Activated CD4-positive, alpha-beta T cell treated with anti-CD3 and anti-CD28 coated beads, Interleukin-10, Interleukin-2, amounts not matched to agents 100 ng/mL and 50 ng/mL, durations not matched to agents 16 hours and 8 hours (primary cell): ENCODE results near the gene ZFX.

Experiments used
- DNase-seq: peaks from one replicate; pipeline ENCODE4 v3.0.0-alpha.2; 2020

The ZFX gene

DNA sequence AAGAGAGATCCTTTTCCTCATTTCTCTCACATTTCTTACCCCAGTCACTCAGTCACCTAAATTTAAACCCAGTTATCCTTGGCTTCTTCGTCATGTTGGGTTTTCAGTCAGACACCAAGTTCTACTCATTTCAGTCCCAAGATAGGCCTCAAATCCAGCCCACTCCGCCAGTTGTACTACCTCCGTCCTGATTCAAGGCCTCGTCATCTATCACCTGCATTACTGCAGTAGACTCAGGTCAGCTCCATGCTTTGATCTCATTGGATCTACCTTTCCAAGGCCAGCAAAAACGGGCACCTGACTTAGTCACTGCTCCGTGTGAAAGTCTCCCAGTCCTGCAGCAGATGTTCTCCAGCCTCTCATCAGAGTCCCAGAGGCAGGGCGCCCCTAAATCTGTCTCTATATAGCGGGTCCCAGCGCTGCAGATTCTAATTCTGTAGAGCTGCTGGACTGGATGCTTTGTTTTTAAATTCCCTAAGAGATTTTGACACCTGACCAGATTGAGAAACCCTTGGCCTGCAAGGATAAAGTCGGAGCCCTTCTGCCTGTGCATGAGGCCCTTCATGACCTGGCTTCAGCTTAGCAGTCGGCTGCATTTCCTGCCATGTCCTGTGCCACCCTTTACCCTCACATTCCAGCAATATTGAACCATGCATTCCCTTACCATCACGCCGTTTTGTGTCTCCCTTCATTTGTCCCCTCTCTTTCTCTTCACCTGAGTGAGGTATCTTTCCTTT, 53.7 kb downstream of the ZFX start:
- peak; percentile 31 for DNase-seq

DNA sequence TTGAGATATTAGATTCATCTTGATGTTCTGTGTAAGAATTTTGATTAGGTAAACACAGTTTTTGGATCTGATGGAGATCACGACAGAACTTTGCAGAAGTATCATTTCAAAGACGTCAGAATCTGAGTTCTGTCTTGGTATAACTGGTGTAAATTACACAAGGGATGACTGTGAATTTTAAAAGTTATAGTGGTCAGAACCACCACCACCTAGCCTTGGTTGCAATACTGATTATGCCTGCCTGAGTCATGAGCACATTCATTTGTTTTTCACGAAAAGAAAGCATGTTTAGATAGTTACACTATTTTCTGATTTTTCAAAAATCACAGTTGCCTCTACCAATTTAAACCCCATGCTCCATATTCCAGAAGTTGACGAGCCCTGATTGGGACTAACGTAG, 54.8 kb downstream of the ZFX start:
- no peak for DNase-seq

- no peak for DNase-seq
Measured at GRCh38 chrX:24204958-24205357, 55.4 kb downstream of the ZFX start.

GRCh38 chrX:24207826-24208225, 58.3 kb downstream of the ZFX start:
- no peak for DNase-seq

DNA sequence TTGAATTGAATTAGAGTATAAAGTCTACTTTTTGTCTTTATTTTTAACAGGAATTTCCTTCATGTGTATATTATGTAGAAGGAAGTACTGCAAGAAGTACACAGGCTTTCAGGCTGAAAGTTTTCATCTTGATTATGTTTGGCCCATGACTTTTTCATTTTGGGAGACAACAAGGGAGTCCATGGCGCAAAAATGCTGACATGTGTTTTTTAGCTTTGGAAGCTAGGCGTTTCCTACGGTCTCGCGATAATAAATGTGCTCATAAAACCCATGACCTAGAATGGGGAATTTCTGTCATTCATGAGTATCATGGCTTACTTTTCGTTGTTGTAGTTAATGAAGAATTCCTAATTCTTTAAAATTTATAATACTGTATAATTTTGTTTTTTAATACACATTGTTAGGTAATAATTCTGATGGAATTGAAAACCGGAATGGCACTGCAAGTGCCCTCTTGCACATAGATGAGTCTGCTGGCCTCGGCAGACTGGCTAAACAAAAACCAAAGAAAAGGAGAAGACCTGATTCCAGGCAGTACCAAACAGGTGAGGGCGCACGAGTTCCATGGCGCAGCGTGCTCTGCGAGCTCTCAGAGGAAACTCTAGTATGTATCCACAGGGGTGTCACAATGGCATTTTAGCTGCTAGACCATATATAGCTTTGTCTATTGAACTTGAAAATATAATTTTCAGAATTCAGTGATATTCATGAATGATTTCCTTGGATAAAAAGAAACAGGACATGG, 59.1 kb downstream of the ZFX start:
- no peak for DNase-seq

DNA sequence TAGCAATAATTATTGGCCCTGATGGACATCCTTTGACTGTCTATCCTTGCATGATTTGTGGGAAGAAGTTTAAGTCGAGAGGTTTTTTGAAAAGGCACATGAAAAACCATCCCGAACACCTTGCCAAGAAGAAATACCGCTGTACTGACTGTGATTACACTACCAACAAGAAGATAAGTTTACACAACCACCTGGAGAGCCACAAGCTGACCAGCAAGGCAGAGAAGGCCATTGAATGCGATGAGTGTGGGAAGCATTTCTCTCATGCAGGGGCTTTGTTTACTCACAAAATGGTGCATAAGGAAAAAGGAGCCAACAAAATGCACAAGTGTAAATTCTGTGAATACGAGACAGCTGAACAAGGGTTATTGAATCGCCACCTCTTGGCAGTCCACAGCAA, 60.7 kb downstream of the ZFX start:
- DNase-seq: no peak

DNA sequence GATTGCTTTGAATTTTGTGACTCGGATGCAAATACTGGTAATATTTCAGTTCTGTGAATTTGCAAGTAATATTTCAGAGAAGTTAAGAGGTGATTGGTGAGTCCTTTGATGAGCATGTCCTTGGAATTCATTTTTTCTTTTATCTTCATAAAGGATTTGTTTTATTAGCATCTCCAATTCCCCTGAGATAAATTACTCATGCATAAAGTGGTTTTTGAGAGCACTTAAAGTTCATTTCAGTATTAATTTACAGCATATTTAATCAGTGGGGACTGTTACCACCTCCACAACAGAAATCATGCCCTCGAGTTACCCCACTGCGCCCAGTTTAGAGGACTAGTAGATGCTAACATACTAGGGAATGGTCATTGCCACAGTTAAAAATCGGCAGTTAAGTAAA, 65.0 kb downstream of the ZFX start:
- DNase-seq: no peak

- no peak for DNase-seq
Measured at GRCh38 chrX:24215272-24215671, 65.7 kb downstream of the ZFX start.

DNA sequence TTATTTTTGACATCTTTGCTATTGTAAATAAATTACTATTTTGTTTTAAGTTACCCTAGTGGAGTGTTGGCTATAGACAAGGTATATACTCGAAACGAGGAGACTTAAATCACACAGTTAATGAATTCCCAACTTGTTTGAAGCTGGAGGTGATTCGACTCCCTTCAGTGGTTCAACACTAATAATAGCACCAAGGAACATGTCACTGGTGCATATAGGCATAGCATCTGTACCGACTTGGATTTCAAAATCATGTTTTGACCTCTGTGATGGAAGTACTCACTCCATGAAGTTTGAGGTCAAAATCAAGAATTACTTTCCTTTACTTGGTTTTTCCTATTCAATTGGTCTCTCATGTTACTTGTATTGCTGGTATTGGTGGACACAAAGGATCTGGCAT, 66.5 kb downstream of the ZFX start:
- no peak for DNase-seq

DNA sequence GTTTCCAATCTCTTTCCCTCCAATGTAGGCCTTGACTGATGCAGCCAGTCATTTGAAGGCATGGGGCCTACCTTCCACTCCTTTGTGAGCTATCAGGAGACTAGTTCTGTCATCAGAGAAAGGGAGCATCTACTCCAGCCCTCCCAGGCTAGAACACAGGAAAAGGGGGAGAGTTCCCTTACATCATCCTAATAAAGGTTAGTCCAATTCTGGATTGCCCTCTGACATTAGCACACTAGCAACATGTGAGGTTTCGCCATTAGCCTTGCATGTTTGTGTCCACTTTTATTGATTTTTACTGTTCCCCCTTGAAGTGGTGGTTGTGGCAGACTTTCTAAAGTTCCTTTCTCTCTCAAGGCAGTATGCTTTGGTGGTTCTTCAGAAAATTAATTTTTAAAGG, 67.3 kb downstream of the ZFX start:
- DNase-seq: no peak

DNA sequence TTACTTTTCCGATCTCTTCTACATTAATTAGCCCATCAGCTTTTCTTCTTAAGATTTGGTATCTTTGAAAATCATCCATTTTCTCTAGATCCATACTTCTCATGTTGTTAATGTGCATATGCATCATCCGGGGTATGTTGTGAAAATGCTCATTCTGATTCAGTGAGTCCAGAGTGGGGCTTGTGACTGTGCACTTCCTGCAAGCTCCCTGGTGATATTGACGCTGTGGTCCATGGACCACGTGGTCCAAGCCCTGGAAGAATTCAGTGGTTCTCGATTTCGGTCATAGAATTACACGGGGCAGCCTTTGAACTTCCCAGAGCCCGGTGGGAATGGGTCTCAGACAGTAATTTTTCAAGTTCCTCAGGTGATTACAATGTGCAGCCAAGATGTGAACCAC, 69.8 kb downstream of the ZFX start:
- DNase-seq: no peak

DNA sequence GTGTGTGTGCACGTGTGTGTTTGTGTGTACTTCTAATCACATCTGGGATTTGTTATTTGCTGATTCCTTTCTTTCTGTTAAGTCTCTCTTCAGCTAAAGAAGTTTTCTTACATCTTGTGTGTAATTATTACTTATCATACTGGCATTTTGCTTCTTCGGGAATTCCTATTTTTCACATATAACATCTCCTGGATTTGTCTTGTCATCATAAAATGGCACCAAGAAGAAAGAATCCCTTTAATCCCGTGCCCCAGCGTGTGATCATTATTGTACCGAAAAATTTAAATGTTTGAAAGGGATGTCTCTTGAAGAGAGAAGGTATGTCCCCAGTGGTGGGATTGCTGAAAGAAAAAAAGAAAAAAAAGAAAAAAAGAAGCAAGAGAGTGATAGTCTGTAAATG, 72.3 kb downstream of the ZFX start:
- no peak for DNase-seq

DNA sequence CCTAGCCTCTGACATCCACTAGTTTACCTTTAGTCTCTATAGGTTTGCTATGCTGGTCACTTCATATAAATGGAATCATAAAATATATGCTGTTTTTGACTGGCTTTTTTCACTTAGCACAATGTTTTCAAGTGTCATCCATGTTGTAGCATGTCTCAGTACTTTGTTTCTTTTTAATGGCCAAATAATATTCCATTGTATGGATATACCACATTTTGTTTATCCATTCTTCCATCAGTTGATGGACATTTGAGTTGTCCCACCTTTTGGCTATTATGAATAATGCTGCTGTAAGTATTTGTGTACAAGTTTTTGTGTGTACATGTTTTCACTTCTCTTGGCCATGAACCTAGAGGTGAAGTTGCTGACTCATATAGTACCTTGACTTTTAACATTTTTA, 75.7 kb downstream of the ZFX start:
- DNase-seq: no peak

DNA sequence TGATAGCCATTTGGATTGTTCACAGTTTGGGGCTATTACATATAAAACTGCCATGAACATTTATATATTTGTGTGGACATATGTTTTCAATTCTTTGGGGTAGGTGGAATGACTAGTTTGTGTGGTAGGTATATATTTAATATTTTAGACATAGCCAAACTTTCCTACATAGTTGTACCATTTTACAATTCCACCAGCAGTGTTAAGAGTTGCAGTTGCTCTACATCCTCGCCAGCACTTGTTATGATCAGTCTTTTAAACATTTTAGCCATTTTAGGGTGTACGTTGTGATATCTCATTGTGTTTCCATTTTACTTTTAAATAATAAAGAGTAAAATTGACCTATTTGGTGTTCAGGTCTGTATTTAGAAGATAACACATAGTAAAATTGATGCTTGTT, 76.6 kb downstream of the ZFX start:
- no peak for DNase-seq

GRCh38 chrX:24228596-24228995, 79.1 kb downstream of the ZFX start:
- no peak for DNase-seq

DNA sequence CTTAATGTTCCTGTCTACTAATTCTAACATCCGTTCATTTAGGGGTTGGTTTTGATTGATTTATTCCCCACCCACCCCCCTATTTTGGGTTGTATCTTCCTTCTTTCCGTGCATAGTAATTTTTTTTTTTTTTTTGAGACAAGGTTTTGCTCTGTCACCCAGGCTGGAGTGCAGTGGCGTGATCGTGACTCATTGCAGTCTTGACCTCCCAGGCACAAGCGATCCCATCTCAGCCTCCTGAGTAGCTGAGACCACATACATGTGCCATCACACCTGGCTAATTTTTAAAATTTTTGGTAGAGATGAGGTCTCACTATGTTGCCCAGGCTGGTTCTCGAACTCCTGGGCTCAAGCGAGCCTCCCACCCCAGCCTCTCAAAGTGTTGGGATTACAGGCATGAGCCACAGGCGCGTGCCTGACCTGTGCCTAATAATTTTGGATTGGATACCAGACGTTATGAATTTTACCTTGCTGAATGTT, 79.9 kb downstream of the ZFX start:
- DNase-seq: no peak

DNA sequence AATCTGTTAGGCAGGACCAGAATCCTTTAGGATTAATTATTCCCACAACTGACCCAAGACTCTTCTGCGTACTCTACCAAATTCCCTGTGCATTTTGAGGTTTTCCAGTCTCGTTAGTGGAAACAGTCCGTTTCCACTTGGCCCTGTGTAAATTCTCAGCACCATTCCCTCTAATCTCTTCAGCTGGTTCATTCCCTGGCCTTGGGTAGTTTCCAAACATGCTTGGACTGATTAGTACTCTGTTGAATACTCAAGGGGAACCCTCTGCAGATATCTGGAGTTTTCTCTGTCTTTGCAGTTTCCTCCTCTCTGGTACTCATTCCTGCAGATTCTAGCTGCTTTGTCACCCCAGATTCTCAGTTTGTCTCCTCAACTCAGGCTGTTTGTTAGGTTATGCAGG, 80.4 kb downstream of the ZFX start:
- DNase-seq: no peak

DNA sequence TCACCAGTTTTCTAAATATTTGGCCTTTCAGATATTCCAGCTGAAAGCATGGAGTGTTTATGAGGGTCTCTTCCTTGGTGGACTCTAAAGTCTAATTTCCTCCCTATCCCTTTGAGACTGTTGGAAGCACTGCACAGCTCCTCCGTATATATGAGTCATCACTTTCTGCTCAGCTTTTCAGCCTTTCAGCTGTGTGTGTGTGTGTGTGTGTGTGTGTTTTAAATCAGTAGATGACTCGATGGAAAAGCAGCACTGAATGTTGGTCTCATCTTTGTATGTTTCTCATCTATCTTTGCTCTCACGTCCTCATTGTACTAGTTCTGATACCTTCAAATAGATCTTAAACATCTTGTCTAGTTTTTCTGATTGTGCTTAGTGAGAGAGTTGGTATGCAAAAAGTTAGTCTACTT, 81.6 kb downstream of the ZFX start:
- DNase-seq: peak; percentile 14

DNA sequence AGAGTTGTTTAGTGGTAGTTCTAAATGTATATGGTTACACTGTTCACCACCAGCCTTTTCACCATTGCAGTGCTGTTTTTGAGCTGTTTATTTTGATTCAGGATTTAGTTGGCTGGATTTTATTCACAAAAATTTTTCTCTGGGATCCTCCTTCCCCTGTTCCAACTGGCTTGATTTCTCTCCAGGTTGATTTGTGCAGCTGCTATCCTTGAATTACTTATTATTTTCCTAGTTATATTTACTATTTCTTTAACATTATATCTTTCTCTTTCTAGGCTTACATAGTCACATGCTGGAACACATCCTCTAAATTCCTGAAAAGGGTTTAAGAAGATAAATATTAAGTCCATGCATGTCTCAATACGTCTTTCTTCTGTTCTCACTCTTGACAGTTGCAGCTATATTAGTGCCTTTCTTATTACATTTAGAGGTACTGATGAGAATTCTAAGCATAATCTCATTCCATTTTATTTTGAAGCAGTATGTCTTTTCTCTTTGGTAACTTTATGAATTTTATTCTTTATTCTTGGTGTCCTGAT, 82.2 kb downstream of the ZFX start:
- DNase-seq: no peak

- no peak for DNase-seq
Measured at GRCh38 chrX:24232796-24233195, 83.3 kb downstream of the ZFX start.

- no peak for DNase-seq
Measured at GRCh38 chrX:24235084-24235710, 85.7 kb downstream of the ZFX start.

DNA sequence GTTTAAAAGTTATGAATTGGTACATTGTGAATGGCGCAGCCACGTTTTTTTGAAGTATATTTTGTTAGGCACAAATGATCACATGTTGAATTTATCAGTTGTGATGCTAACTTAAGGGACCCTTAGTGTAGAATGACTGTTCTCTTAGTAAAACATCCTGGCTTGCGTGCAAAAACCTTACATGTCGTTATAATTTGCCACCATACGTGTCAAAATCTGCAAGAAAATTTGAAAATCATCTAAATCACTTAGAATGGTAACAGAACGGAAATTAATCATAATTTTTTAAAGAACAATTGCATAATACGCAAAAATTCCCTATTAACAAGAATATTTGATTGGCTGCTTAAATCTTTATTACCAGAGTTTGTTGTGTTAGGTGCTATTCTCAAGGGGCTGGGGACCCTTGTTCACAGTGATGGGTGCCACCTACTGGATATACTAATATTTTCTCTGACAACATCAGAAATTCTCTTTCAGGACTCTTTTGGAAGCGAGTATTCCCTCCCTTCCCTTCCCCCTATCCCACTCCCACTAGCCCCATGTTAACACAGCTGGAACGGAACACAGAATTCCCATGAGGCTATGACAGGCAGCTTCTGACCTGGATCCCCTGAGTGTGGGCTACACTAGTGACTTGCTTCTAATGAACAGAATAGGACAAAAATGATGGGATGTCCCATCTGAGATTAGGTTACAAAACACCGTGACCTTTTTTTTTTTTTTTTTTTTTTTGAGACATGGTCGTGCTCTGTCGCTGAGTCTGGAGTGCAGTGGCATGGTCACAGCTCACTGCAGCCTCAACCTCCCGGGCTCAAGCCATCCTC, 92.5 kb downstream of the ZFX start:
- DNase-seq: peak; percentile 41

DNA sequence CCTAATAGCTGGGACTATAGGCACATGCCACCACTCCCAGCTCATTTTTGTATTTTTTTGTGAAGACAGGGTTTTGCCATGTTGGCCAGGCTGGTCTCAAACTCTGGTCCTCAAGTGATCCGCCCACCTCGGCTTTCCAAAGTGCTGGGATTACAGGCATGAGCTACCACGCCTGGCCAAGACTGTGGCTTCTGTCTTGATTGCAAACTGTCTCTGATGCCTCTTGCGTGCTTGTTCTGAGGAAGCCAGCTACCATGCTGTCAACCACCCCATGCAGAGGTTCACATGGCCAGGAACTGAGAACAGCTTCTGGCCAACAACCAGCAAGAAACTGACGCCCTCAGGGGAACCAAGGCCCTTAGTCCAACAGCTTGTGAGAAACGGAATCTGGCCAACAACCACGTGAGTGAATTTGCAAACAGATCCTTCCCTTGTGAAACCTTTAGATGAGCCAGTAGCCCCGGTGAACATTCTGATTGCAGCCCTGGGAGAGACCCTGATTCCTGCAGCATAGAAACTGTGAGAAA, 93.2 kb downstream of the ZFX start:
- DNase-seq: no peak
